HG03378 (cell line): ENCODE results near the gene SMCO3.

Experiments
- ATAC-seq: cut with Tn5 transposase; IDR thresholded peaks from one replicate; pipeline ENCODE4 v1.9.1; 2021; ENCODE audit warnings: mild to moderate bottlenecking, moderate library complexity; ENCODE audit not compliant: unreplicated experiment

The SMCO3 gene

DNA sequence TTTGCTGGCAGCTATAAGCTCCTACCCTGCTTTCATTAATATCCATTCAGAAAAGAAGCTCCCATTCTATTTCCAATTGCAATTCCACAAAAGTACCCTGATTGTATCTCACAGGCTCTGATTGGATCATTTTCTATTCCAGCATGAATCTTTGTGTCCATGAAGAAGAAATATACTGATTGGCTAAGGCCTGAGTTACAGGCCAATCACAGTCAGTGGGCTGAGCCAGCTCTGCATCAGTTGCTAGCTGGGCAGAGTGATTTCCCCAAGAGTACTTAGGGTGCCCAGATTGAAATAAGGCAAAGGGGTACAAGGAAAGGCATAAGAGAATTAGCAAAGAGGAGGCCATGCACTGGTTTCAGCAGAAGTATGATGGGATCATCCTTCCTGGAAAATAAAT lies 14.9 kb upstream of the SMCO3 start:
- ATAC-seq: peak; percentile 71

DNA sequence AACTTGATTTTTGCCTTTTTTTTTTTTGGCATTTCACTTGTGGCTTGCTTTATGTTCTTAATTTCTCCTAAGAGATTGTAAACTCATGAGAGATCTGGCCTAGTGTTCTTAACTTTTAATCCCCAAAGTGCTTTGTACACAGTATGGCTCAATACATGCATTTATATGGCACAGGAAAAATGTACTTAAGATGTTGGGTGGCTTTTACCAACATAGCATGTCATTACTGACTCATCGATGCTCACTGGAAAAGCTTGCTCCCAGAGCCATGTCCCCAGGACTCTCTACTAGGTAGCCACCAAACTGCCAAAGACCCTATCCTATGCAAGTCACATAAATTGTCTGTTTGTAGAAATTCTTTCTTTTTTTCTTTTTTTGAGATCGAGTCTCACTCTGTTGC lies 13.1 kb upstream of the SMCO3 start:
- ATAC-seq: no peak

DNA sequence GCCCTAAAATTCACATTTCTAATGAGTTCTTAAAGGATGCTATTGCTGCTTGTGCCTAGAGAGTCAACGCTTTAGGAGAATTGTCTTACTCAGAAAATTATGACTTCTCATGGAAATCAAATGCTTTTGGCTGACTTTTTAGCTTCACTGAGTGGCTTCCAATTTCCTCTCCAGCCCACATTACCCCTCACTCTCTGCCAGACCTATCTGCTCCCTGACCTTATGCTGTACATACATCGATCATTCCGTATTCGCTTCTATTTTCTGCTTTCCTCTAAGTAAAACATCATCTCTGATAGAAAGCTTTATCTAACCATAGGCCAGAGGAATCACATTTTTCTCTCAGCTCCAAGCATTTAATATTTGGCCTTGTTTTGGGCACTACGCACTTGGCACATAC lies 12.5 kb upstream of the SMCO3 start:
- ATAC-seq: no peak

DNA sequence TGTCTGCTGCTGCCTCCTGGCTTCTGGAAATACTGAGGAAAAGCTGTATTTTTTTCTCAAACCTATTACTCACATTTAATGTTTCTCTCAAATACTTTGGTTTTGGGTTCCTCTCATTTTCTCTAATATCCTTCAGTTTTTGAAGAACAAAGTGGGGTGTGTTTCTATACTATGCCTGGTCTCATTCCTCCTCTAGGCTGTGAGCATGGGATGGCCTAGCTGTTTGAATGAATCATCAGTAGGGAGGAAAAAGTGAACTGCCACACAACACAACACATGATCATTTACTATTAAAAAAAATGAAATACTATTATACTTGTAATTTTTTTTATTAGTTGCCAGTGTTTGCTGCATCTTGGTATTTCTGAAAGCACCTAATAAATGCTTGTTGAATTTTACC lies 11.3 kb upstream of the SMCO3 start:
- ATAC-seq: no peak

DNA sequence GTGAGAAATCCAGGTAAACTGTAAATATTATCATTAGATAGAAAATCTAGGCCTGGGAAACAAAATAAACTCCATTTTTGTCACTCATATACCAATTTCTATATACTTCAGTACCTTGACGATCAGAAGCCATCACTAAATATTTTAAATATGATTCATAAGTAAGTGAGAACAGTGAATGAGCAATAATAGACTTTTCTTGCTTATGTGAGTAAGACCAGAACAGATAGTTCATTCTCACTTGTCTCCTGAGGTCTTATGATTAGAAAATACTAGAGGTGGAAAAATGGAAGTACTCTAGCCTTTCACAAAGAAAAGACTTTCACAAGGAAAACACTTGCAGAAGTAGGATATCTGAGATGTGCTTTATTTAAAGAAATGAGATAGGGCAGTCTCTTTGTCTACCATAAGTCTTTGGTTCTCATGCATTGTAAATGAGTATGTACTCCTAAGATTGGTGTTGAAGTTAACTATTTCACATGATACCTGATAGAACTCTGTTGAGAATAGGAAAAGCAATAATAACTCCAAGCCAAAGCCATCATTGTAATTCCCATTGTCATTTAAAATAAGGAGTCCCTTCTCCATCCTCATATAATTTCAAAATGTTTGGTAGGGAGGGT lies 10.1 kb upstream of the SMCO3 start:
- no peak for ATAC-seq

DNA sequence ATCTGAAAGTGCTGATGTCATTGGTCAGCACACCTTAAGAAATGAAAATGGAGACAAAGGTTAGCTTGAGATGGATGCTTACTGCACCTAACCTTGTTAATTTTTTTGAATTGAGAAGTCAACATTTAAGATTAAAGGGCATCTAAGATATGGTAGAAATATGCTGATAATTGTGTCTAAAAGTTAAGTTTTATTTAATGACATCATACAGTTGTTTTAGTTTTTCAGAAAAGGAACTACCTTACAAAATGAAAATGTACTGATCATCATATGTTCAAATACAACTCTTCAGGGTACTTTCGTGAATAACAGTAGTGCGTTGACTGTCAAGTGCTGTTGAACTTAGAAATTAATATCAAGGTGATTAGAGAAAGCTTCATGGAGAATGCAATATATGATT lies 2.5 kb downstream of the SMCO3 start:
- ATAC-seq: no peak

DNA sequence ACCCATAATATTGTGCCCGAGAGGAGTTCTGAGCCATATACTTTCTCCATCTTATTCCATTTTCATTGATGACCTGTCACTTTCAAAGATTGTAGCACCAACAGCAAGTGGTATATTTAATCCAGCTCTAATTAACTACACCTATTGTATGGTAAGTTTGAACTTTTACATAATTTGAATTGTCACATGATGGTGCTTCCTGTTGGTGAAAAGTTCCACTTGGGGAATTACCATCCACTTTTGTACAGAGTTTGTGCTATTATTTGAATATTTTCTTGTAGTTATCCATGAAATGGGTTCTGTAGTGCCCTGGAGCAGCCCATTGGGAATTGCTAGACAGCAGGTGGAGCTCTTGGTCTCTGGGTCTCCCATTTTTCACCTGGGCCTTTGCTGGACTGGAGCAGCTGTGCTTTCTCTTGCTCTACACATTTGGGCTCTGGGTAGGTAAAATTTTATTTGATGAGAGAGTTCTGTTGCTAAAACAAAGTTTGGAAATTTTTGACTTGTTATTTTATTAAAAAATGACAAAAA lies 3.0 kb downstream of the SMCO3 start:
- no peak for ATAC-seq

DNA sequence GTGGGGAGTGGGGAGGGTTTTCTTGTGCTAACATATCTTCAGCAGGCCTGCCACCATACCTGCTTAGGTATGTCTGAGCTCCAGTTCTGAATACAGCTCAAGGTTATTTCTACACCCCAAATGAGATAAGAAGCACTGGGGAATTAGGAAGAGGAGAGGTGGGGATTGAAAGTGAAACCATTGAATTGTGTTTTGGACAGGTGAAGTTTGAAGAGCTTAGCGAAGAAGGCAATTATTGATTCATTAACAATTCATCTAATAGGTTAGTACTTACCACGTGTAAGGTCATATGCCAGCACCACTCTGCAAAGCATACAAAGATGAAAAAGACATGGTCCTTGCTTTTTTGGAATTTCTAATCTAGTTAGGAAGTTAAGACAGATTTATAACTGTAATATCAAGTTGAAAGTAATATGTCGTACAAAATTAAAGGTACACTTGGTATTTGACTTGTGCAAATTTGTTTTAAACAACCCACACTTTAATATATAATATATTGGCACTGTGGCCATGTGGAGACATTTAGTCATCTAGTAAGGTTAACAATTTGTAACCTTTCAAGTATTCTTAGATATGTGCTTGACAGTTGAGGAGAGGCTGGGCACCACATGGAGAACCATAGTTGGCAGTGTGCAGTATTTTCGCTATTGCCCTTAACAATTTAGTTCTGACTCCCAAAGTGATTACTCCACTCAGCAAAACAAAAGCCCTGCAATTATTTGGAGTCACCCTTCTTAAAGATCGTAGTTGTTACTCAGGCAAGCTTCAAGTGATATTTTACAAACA lies 3.6 kb downstream of the SMCO3 start:
- no peak for ATAC-seq

DNA sequence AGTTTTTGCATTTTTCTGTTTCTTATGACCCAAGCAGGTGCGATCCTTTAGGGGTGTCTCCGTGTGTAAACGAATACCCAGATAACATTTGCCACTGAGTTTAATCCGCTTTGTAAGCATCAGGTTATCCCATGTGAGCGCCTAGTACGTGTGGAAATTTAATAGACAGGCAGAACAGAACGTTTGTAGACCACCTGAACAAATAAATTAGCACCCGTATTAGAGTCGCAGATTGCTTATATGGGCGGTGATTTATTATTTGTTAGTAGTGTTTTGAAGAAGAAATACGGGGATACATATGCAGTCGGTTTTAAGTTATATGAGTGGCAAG lies 10.2 kb downstream of the SMCO3 start:
- peak; percentile 20 for ATAC-seq

DNA sequence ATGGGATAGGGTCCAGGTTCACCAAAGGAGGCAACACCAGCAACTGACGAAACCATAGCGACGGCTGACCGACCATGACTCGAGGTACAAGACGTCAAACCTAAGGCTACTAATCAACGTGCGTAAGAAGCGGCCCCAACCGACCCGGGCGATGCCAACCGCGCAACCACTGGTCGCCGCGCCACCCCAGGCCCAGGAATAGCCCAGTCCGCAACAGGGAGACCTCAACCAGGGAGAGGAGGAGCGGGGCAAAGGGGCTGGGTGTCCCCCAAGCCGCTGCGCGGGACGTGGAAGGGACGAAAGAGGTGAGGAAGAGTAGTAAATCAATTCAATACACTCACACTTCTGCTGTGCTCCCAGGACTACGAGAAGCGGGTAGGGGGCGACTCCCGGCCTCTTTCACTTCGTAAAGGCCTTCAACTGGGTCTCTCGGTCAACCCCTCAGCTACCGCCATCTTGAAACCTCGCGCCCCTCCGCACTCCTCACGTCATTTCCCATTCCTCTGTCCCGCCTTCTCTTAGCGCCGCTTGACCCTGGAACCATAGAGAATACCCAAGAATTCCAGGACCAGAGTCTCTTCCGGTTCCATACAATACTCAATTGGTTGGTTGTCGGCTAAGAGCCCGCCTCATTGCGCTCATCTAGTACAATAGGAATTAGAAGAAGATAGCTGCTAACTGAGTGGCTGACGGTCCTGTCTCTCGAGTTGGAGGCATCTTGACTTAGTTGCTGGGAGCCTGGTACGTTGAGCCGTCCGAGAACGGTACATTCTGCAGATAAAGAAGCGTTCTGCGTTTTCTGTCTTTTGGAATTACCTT lies 10.8 kb downstream of the SMCO3 start, which contains the start of the genes C12orf60 and WBP11:
Gene C12orf60 (plus strand): TSS at position 660 of the 819 bp plus-strand sequence. CDS start 19,266 bp downstream, outside the sequence.
Gene WBP11 (minus strand): TSS at position 468 of the 819 bp plus-strand sequence. CDS start 2,095 bp downstream, outside the sequence.
- ATAC-seq: peak; percentile 100

DNA sequence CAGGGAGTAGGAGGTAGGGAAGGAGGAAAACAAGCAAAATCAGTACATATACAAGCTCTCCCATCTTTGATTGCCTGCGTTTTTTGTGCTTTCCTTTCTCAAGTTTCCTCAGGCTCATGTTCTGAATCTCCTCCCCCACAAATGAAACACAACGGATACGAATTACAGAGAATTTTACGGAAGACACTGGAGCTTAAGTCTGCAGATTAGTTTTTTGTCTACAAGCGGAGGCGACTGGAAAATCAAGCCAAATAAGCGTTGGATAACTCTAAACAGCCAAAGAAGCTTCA lies 11.3 kb downstream of the SMCO3 start:
- no peak for ATAC-seq

DNA sequence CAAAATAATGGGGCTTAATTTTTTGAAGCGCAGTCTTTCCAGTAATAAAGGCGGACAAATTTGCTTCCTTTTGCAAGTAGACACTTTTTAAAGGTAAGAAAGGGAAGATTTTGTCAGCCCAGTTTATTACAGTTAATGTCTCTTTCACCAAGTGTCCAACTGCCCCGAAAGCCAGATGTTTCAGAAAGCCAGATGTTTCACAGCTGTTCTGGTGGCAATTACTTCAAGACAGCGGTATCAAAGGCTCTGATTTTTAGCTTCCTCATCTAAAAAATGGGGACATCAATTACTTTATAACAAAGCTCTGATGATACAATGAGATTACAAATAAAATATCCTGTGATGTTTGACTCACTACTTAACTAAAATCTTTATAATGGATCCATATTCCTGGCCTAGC lies 11.7 kb downstream of the SMCO3 start:
- no peak for ATAC-seq

DNA sequence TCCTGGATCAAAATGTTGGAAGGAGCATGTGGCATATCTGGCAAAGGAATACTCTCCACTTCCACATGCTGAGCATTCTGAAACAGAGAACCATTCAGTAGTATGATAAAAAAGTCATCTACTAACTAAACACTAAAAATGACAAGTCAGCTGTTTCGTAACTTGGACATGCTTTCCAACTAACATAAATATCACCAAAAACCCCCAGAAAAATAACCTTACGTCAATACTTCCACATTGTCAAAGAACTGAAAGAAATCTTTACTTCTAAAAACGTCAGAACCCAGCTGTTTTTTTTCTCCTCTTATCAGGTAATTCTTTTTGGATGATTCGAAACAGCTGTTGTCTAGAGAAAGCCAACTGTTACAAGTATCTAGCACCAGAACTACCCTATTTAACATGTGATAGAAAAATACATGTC lies 18.9 kb downstream of the SMCO3 start:
- ATAC-seq: peak; percentile 47

DNA sequence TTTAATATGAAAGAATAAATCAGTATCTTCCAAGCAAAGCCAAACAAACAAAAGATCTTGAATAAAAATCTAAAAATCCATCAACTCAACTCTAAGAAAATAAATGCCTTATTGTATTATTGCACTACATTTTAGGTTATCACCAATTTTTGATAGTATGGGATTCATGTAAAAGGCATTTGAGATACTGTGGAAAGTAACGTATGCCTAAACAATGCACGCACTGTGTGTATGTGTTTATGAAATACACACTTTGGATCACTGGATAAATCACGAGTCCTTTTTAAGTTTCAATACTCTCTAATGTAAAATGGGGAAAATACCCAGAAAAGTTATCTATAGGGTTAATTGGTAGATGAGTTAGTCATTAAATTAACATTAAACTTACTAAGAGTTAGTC lies 28.4 kb downstream of the SMCO3 start:
- no peak for ATAC-seq

DNA sequence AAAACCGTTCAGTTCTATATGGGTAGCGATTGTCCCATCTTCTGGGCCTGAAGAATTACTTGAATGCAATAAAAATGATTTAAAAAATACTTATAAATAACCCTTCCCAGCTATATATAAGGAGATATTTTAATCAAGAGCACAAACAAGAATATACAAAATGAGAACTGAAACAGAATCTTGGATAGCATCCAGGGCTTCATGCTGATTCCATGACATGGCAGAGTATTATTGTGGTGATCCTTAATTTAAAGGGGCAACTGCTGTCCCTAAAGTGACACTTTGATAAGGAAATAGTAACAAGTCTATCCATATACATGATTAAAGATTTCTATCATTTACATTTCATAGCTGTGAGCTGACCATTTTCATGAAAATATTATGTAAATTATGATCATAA lies 29.5 kb downstream of the SMCO3 start:
- no peak for ATAC-seq

DNA sequence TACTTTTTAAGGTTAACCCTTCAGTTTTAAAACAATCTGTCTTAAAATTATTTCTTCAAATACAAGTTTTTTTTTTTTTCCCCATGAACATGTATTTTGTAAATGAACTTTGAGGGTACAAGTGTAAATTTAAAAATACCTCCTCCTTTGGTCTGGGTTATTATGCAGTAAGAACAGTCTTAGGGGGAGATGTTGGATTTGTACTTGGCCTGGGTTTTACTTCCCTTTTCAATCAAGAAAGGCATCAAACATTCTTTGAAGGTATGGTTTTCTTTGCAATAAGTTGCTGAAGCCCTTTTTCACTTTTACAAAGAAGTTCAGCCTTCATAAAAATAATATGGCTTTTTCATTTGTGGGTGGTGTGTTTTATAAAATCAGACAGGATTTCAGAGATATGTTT lies 31.2 kb downstream of the SMCO3 start:
- peak; percentile 44 for ATAC-seq

DNA sequence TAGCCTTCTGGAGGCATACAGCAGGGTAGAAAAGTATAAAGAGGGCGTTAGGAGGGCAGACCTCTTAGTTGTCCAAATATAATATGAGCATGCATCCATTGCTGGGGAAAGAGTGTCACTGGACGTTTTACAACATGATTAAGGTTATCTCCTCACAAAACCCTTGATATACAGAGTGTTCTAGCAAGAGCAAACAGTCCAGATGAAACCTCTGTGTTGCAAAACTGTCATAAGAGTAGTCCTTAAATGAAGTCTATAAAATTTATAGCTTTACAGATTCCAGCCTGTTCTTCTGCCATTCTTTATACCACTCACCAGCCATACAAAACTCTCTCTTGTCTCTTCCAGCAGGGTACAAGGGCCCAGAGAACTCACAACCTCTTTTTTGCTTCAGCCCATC lies 32.4 kb downstream of the SMCO3 start:
- ATAC-seq: no peak

DNA sequence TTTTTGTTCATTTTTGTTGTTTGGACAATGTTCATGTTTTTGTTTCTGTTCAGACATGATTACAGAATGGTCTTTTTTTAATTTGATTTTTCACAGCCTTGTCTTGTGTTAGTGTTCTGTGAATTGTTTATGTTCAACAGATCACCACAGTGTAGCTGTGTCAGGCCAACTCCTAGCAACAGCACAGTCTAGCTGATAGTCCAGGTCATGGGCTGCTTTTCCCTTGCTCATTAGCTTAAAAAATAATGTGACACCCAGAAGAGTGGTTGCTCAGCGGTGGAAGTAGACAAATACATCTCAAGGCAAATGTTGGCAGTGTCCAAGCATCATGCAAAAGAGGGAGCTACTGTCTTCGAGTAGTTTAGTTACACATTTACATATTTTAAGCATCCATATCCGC lies 33.1 kb downstream of the SMCO3 start:
- no peak for ATAC-seq

DNA sequence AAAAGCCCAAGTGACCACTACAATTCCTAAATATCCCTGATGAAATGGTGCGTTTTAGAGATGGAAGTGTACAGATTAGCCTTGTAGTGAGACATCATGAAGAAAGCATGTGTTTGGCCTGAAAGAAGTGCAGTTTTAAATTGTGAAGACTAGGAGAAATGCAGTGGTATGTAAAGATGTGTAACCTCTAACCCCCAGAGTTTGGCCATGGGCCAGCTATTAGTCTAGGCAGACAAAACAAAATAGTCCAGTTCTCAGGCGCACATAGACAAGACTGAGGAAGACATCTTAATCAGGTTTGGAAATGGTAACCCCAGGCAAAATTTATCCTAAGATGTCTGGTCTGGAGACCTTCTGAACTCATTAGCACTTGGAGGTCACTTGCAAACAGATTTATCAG lies 34.1 kb downstream of the SMCO3 start:
- no peak for ATAC-seq

DNA sequence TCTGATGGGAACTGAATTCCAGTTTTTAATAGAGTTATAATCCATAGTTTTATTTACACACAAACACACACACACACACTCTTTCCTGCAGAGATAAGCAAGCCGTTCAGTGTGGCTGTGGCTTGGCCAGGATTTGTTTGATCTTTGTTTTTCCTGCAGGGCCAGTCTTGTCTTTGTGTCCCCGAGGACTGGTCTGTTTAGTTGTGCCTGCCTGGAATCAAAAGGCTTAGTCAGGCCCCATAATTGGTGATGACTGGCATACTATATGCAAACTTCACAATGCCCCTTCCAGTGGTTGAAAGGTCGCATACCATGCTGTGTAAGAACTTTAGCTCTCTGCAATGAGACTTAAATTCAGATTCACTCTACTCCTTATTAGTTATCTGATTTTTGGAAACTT lies 36.7 kb downstream of the SMCO3 start:
- ATAC-seq: no peak

DNA sequence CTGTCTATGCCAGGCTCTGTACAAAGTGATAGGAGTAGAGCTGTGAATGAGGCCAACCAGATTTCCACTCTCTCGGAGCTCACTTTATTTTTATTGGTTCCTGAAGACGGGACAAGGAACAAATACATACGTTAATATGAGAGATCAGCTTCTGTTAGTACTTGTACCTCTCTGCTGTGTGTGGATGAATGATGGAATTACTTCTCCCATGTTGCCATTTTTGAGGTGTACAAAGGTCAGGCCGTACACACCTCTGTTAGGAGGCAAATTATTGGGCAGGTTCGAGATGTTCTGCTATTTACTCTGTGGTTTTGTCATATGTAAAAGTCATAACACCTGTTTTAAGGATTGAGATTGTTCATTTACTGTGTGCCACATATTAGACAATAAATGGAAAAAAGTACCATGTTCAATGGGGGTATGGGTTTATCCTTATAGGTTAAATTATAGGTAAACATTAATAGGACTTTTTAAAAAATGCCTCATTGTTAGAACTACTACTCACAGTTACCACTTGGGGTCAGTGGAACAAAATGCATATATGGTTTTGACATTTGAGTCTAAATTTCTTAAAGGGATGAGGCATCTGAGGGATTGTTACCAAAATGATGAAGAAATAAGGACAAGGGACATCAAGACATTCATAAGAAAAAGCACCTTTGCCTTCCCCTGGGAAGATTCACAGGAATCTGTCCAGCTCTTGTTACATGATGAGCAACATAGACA lies 37.6 kb downstream of the SMCO3 start:
- no peak for ATAC-seq
